ENCODE measurements around the gene LDLR. TPM values are rescaled to one million over a fixed set of nuclear protein-coding genes. Genes with fewer than 3 reads are reported as not detected.

Gene LDLR
- total RNA-seq, 4 donors from 2014 or later = 1.2 to 6.0 (median 3.9) TPM

- peaks cover 23 to 41% (median 37%) of the 10 kb centered on the region in 3 donors for H3K27me3 ChIP-seq
- no peaks in the 10 kb centered on the region for H3K36me3 ChIP-seq
- ATAC-seq (peak; percentile 74 to 80), DNase-seq (peak; percentile 92 to 93)
- peaks cover 5 to 11% of the 10 kb centered on the region in 2 donors for H3K4me1 ChIP-seq
- in situ Hi-C loops (cut with MboI; ENCODE audit: low sequenced_read_pairs in 4 of 4) = no loop called here
- H3K27ac ChIP-seq = peak overlapping the region; percentile 81 to 85 (median 82)
- intact Hi-C loops (cut with DNase I; ENCODE audit: low total_unique reads) = loop anchor here (5.0 kb wide), 1 partner anchor 53 kb away; no protein-coding TSS in a partner anchor
- peak overlapping the region; percentile 45 to 64 (median 56) for H3K4me3 ChIP-seq
- TF ChIP-seq CTCF (IDR thresholded peaks at IDR 0.05 in 4 of 5, conservative IDR thresholded peaks at IDR 0.05 in 1 of 5) (no peak), POLR2A (IDR thresholded peaks at IDR 0.05) (peak; percentile 75 to 88)
- H3K9me3 ChIP-seq = no peaks in the 10 kb centered on the region
Measured at GRCh38 chr19:11090264-11090996, 1.2 kb downstream of the LDLR start.

- no peaks in the 10 kb centered on the region for H3K36me3 ChIP-seq
- intact Hi-C loops (cut with DNase I; ENCODE audit: low total_unique reads) (loop anchor here (5.0 kb wide), 1 partner anchor 54 kb away; no protein-coding TSS in a partner anchor), in situ Hi-C loops (cut with MboI; ENCODE audit: low sequenced_read_pairs in 4 of 4) (no loop called here)
- peak overlapping the region; percentile 79 to 85 (median 82) for H3K27ac ChIP-seq
- peak overlapping the region; percentile 45 to 64 (median 56) for H3K4me3 ChIP-seq
- DNase-seq (no peak), ATAC-seq (no peak)
- no peak for TF ChIP-seq CTCF (IDR thresholded peaks at IDR 0.05 in 4 of 5, conservative IDR thresholded peaks at IDR 0.05 in 1 of 5)
- no peak for TF ChIP-seq POLR2A (IDR thresholded peaks at IDR 0.05)
- H3K9me3 ChIP-seq = no peaks in the 10 kb centered on the region
- H3K4me1 ChIP-seq = peaks cover 5 to 15% of the 10 kb centered on the region in 2 donors
- peaks cover 26 to 41% (median 37%) of the 10 kb centered on the region in 3 donors for H3K27me3 ChIP-seq
Measured at GRCh38 chr19:11090997-11091702, 1.9 kb downstream of the LDLR start.

DNA sequence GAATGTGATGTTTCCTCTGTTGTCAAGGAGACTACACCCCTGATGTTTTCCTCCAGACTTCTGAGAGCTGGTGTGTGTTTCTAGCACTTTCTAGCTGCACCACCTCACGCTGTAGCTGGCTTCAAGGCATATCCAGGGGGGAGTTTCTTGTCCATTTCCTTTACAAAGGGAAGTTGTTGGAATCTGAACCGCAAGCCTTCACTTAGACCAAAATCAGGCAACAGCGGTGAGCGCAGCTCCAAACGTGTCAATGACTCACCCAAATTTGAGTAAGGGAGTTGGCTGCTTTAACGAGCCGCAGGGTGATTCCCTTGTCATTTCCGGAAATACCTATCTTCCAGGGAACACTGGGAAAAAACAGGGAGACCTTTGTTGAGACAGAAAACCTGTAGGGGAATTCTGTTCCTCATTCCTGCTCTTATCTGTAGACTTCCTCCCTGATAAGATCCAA, 2.5 kb downstream of the LDLR start:
- ATAC-seq = peak; percentile 20 to 23

GRCh38 chr19:11092181-11092538, 2.9 kb downstream of the LDLR start:
- ATAC-seq (no peak), DNase-seq (no peak)
- H3K27me3 ChIP-seq = peaks cover 24 to 41% (median 37%) of the 10 kb centered on the region in 3 donors
- no peaks in the 10 kb centered on the region for H3K36me3 ChIP-seq
- TF ChIP-seq CTCF (IDR thresholded peaks at IDR 0.05 in 4 of 5, conservative IDR thresholded peaks at IDR 0.05 in 1 of 5) = no peak
- TF ChIP-seq POLR2A (IDR thresholded peaks at IDR 0.05) = no peak
- peaks cover 5 to 15% of the 10 kb centered on the region in 2 donors for H3K4me1 ChIP-seq
- in situ Hi-C loops (cut with MboI; ENCODE audit: low sequenced_read_pairs in 4 of 4) = no loop called here
- intact Hi-C loops (cut with DNase I; ENCODE audit: low total_unique reads) = loop anchor here (5.0 kb wide), 1 partner anchor 55 kb away; no protein-coding TSS in a partner anchor
- peak overlapping the region in 1 of 4 donors; percentile 22 for H3K4me3 ChIP-seq
- H3K27ac ChIP-seq = peak overlapping the region; percentile 79 to 85 (median 82)
- H3K9me3 ChIP-seq = no peaks in the 10 kb centered on the region

More for the DNA sequence above, 2.5 kb downstream of the LDLR start:
- peak; percentile 9 to 42 for DNase-seq
- Histone ChIP-seq H3K9me3 (no peaks in the 10 kb centered on the region), H3K4me3 (peak overlapping the region in 2 of 4 donors; percentile 2 to 59), H3K27ac (peak overlapping the region; percentile 79 to 85 (median 82)), H3K27me3 (peaks cover 24 to 41% (median 37%) of the 10 kb centered on the region in 3 donors), H3K4me1 (peaks cover 5 to 15% of the 10 kb centered on the region in 2 donors), H3K36me3 (no peaks in the 10 kb centered on the region)
- TF ChIP-seq POLR2A (IDR thresholded peaks at IDR 0.05) (peak; percentile 11 to 29), CTCF (IDR thresholded peaks at IDR 0.05 in 4 of 5, conservative IDR thresholded peaks at IDR 0.05 in 1 of 5) (no peak)
- in situ Hi-C loops (cut with MboI; ENCODE audit: low sequenced_read_pairs in 4 of 4) (no loop called here), intact Hi-C loops (cut with DNase I; ENCODE audit: low total_unique reads) (loop anchor here (5.0 kb wide), 1 partner anchor 54 kb away; no protein-coding TSS in a partner anchor)

All from gastrocnemius medialis (tissue), 4 donors.